NOMO-1 treated with dmso at 0.1 percent for 144 hours (cell line): Measurements from ENCODE around the gene GNB1.

Experiments
- DNase-seq: peaks from one replicate; lab custom pipeline; 2025; ENCODE audit not compliant: unreplicated experiment; lab: John Stamatoyannopoulos, UW

The GNB1 gene

DNA sequence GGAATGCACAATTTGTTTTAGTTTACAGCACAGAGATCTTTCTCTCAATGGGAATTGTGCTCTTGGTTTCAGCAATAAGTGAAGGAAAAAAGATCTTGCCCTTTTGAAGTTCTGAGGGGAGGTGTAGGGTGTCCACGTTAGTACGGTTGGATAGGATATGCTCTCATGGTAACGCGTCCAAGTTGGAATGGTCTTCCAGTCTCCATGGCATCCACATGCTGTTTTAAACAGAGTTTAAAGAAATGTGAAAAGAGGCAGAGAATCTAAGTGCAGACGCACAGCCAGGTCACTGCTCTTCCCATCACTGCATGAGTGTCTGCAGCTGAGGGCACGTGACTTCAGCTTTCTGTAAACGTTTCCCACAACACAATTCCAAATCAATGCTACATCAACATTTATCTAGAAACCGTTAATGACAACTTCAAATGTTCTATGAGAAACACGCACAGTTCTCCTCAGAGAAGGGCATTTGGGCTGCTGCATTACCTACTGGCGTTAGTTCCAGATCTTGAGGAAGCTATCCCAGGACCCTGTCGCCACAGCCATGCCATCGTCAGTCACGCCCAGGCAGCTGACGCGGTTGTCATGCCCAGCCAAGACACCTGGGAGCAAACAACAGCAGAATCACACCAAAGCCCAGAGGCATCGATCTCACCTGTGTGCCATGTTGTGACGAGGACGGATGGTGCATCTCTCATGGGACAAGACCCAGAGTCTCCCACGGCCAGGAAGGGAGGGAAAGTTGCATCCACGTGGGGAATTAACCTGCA, 103.9 kb downstream of the GNB1 start:
- DNase-seq = no peak

DNA sequence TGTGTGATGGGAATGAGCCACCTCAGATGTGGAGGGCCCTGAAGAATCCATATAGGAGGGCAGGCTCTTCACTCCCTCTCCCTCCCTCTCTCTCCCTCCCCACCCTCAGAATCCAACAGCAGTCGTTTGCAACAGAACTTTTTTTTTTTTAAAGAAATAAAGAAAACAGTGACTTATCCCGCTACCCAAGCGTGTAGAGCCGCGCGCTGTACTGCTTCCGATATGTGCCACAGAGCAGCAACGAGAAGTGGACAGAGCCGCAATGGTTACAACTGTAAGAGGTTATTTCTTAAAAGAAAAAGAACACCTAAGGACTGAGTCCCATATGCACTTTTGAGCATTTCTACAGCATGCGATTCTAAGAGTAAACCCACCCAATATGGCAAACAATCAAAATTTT, 105.2 kb downstream of the GNB1 start:
- no peak for DNase-seq

DNA sequence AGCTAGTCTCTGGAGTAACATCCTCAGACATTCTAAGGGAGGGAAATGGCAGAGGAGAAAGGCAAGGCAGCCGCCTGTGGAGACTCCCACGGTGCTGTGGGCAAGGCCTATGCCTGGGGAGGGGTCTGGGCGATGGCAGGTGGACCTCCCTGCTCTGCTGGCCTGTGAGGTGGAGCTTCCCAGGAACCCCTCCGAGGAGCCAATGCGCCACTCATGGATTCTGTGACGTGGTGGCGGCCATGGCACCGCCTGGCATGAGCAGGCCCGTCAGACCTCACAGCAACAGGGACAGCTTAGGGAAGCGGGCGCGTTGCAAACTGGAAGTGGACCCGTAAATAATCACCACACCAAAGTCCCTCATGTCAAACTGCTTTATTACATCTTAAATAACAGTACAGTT, 106.0 kb downstream of the GNB1 start:
- DNase-seq = no peak

DNA sequence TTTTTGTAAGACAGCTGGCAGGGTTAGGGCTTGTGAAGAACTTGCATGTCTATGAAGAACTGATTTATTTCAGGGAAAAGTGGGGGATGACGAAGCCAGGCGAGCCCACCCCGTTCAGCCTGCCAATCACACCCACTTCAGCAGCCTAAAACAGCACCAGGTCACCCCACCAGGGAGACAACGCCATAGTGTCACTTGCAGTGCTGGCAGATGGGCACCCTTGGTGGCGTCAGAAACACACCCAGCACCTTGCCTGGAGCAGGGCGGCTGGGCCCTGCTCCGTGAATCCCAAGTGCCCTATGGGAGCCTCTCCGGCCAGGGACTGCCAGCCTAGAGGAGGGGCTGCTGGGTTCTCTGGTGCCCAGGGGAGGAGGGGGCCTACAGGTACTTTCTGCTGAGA, 107.6 kb downstream of the GNB1 start:
- DNase-seq = no peak

DNA sequence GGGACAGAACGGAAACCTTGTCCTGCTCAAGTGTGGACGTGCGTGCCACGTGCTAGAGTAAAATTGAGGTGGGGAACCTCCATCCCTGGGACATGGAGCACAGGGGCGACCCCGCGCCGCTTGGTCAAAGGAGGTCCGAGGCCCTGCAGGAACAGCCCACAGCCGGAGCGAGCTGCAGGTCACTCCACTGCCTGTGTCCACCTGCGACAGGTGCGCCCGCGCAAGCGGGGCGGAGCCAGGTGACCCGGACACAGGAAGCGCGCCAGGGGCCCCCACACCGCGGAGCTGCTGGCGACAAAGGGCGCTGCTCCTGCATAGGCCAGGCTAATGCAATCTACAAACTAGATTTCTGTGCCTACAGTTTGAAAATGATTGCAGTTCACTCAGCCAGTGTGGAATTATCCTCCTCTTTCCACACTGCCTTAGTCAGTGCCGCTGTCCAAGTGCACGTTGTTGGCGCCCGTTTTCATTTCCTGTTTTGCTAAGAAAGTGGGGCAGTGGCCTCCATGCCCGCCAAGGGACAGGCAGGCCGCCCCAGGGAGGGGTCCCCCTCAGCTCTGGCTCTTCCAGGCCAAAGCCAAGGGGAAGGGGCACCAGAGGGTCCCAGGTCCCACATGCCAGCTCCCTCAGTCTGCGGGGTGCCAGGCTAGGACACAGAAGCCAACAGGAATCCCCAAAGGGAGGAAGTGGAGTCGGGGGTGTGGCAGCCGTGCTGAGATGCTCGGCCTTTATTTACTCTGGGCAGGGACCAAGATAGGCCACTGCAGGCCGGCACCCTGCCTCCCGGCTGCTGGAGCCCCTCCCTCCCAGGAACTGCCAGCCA, 108.3 kb downstream of the GNB1 start:
- DNase-seq = peak; percentile 75

DNA sequence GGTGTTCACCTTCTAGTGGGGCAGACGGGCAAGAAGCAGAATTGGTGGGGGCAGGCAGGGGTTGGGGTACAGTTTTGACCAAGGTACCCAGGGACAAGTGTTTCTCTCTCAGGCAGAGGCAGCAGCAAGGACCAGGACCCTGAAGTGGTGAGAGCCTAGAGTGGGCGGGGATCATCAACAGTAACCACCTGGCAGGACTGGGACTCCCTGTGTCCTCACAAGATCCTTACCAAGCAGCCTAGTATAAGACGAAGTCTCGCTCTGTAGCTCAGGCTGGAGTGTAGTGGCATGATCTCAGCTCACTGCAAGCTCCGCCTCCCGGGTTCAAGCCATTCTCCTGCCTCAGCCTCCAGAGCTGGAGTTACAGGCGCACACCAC, 109.4 kb downstream of the GNB1 start:
- DNase-seq = no peak

DNA sequence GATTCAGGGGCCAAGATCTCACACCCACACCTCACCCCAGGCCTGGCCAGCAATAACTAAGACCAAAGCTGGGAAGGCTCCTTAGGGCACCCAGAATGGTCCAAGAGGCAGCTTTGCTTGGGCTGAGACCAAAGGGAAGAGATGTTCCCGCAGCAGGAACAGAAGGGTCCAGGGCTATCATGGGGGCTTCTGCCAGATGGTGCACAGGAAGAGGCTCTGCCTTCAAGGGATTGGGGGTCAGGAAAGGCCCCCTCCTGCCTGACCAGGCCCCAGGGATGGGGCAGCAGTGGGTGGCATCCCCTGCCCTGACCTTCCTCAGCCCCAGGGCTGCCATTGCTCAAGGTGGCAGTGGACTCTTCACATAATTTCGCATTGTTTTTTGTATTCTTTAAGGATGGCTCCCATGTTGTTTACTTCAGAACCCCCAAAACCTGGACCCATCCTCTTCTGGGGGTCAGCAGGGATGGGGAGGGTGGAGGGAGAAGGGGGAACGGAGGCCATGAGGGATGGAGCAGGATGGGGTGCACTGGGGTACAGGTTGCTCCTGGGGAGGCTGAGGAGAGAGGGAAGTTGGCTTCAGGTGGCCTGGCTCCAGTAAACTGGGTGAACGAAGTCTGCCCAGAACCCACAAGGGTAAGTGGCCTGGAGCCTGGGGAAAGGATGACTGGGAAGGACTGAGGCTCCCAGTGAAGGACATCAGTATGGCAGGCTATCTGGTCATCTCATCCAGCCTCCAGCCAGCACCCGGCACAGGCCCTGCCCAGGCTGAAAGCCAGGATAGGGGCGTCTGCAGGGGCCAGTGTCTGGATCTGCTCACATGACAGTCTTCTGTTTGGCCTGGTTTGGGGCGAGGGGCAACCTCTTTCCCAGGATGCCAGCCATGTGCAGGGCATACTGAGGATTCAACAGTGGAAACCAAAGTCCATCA, 110.0 kb downstream of the GNB1 start:
- DNase-seq = no peak

DNA sequence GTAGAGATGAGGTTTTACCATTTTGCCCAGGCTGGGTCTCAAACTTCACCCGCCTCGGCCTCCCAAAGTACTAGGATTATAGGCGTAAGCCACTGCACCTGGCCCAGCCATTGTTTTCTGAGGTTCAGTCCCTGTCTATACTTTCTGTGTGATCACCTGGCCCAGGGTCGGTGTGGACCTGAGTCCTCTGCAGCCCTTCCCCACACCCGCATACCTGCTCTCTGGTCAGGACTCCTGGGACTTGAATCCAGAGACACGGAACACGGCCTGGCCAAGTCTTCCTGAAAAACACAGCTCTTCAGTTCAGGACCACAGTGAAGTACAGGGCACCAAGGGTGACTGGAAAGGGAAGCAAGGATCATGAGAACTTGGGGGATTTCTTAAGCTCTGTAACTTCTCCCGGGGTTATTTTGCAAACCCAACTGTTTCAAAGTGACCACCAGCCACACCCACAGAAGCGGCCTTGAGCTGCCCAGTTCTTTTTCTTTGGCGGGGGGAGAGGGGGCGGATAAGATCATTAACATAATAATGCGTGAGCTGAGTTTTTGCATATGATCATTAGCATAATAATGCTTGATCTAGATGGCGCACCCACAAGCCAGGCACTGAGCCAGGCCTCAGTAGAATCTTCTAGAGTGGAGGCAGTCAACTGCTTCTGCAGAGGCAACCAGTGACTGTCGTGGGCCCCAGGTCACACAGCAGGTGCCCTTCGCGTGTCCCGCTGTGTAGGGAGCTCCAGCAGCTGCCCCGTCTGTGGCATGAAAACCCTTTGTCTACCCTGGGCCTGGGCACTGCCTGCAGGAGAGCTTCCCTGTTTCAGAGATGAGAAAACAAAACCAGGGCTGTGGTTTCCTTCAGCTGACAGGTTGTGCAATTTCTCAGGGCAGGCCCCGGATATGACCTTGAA, 110.9 kb downstream of the GNB1 start:
- peak; percentile 79 for DNase-seq

DNA sequence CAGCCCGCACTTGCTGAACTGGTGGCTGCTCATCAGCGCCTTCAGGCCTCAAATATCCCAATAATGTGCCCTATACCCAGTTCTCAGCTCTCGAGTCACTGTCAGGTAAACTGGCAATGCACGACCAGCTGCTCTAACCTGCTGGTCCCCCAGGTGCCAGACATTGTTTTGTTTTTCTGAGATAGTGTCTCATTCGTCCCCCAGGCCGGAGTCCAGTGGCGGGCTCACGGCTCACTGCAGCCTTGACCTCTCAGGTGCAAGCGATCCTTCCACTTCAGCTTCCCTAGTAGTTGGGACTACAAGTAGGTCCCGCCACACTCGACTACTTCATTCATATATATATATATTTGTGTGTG, 111.6 kb downstream of the GNB1 start:
- no peak for DNase-seq

DNA sequence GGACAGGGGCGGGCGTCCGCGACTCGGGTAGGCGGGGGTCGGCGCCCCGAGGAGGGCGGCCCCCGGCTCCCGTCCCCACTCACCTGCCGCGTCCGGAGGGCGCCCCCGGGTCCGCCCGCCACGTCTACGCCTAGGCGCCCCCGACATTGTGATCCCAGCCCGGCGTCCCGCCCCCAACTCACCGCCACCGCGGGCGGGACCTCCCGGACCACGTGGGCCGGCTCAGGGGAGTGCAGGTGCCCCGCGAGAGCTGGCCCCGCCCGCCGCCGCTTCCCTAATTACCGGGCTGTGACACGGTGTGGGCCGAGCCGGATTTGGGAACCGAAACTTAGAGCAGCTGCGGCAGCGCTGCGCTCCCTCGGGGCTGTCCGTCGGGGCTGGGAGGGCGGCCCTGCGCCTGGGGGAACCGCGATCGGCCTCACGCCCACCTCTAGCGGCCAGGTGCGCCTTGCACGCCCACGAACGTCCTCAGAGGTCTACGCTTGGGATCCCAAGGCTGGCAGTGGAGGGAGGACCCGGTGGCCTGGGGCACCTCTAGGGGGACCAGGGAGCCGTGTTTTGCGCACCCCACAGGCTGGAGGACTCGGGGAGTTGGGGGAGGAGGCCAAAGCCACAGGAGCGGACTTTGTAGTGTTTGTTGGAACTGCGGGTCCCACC, 112.1 kb downstream of the GNB1 start:
- peak; percentile 89 for DNase-seq

DNA sequence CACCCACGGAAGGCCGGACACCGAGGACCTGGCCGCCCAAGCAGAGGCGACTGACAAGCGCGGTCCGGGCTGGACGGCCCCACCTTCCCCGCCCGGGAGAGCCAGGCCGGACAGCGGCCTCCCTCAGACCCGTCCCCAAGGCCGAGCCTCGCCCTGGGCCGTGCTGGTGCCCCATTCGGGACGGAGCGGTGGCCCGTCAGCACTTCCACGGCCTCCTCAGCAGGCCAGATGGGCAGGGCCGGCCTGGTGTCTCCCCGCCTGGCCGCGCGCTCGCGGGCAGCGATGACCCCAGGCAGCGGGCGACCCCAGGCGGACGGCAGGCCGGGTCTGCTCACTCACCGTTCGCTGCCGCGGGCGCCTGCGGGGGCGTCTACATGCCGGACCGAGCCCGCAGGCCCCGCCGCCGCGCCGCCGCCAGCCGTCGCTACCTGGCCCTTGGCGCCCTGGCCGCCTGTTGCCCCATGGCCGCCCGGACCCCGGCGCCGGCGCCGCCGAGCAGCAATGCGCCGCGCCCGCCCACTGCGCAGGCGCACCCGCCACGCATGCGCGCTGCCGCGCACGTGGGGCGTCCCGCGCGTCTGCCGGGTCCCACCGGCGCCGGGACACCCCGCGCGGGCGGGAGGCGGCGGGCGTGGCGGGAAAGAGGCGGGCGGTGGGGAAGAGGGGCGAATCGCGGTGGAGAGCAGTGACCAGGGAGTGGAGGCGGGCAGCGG, 112.8 kb downstream of the GNB1 start, which contains the start of gene NADK:
Gene NADK, minus strand, starts transcription at position 521 of the 713 bp plus-strand sequence. CDS start 13,064 bp downstream, outside the sequence.
- peak; percentile 65 for DNase-seq

DNA sequence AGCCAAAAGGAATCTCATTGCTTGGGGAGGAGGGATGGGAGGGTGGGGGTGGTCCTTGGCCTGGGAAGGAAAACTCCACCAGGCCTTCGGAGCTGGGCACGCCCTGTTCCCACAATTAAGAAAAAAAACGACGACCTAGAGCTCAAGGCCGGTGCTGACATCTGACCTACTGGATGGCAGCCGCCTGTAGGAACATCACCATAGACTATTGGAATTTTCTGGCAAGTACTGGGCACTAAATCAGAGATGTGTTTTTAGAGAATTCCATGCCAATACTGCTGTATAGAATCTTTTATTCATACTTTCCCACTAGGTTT, 113.3 kb downstream of the GNB1 start:
- no peak for DNase-seq

DNA sequence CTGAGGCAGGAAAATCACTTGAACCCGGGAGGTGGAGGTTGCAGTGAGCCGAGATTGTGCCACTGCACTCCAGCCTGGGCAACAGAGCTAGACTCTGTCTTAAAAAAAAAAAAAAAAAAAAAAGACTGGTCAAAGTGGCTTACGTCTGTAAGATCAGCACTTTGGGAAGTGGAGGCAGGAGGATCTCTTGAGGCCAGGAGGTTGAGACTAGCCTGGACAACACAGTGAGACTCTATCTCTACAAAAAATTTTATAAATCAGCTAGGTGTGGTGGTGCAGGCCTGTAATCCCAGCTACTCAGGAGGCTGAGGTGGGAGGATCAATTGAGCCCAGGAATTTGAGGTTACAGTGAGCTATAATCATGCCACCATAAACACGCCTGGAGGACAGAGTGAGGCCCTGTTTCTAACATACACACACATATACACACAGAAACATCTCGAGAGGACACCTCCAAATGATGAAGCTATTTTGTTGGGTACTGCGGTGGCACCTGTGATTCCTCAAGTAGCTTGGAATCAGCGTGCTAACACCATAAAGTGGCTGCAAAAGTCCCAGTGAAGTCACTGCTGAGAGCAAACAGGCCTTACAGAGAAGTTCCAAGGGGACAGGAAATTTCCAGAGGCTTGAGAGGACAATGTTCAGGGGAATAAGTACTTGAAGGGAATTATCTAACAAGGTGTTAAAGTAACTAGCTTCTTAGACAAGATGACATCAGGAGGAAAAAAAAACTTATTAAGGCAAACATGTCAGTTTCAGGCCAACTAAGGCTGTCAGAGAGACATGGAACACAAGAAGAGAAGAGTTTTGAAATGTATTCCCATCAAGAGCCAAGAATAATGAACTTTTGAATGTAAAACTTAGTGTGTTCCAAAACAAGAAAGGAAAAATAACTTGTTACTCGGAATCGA, 114.0 kb downstream of the GNB1 start:
- no peak for DNase-seq

DNA sequence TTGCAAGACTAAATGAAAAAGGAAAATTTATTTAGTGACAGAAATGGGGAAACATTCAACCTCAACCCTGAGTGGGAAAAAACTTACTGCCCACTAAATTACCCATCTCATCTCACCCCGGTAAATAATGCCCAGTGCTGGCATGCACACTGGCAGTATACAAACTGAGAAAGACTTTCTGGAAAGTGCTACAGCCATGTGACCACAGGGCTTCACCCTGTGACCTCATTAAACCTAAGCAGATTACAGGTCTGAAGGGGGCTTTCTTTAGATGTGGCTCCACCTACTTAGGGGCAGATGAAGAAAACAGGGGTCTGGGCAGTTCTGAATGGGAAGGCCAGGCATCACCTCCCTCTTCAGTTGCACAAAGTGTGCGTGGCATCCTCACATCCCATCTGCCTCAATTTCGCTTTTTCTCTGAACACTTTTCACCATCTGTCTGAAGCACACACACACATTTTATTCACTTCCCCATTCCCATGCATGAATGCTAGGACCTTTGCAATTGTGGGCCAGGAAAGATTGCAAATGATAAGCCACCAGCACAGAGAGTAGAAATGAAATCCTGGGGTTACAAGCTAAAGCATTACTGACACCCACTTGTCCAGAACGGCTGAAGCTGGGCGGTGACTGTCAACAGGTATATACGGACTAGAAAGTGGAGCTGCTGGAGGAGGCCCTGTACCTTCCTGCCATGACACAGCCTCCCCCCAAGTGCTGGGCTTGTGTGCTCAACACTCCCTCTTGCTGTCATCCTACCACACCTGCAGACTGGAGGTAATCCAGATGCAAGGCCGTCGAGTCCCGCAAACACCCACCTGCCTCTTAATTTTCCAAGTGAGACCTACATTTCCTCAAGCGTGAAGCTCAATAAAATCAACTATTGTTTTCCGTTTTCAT, 115.3 kb downstream of the GNB1 start:
- DNase-seq = peak; percentile 41

DNA sequence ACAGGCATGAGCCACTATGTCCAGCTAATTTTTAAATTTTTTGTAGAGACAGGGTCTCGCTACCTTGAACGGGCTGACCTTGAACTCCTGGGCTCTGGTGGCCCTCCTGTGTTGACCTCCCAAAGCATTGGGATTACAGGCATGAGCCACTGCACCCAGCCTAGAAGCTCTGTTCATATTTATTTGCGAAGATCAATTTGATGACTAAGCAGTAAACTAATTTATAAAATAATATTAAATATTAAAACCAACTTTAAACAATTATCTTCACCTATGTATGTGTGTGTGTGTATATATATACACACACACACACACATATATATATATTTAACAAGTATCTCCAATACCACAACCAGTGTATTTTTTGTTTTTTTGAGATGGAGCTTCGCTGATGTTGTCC, 117.0 kb downstream of the GNB1 start:
- DNase-seq = no peak

DNA sequence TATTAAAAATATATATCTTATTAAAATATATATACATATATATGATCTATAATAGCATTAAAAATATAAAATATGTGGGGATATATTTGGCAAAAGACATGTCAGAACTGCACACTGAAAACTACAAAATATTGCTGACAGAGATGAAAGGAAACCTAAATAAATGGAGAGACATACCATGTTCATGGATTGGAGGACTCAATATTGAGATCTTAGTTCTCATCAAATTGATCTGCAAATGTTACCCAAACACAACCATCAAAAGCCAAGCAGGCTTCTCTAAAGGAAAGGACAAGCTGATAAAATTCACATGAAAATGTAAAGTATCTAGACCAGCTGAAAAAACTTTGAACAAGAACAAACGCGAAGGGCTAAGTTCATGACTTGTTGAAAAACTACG, 119.8 kb downstream of the GNB1 start:
- DNase-seq = no peak

DNA sequence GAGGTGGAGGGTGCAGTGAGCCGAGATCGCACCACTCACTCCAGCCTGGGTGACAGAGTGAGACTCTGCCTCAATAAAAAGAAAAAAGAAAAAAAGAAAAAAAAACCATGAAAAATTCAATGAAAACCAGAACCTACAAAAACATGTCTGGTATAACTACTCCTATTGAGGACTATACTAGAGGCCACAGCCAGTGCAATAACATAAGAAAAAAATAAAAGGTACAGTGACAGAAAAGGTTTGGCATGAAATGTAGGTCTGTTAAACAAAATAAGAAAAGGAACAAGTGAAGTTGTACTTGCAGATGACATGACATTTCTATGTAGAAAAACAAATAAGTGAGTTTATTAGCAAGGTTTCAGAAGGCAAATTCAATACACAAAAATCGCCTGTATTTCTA, 120.8 kb downstream of the GNB1 start:
- no peak for DNase-seq
